Measurements from ENCODE around the gene CCNI2.

The CCNI2 gene

DNA sequence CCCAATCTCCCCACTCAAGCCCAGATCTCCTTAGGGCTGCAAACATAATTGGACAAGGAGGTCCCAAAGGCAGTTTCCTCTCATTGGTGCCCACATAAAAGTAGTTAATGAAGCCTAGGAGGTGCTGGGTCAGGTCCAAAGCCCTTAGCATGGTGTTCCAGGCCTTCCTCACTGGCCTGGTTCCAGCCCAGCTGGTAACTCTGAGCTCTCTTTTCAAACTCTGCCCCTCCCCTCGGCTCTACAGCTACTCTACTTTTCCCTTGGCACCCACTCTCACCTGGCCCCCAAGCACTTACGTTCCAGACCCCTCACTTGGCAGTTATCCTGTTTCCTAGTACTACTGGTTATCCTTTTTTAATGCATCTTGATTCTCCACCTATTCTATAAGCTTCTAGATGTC lies 19.9 kb downstream of the CCNI2 start:
- H4K20me1 ChIP-seq (ENCODE audit: insufficient read depth, low read length, poor library complexity, severe bottlenecking), result no peaks in the 10 kb centered on the region
- H3K9me3 ChIP-seq (ENCODE audit: insufficient read depth, low read depth, low read length), result no peaks in the 10 kb centered on the region
- H3K4me1 ChIP-seq (ENCODE audit: insufficient read depth, low read length, poor library complexity, severe bottlenecking), result no peaks in the 10 kb centered on the region
- H3K4me2 ChIP-seq (ENCODE audit: low read depth, low read length, poor library complexity, severe bottlenecking), result no peak overlapping the region
- no peak overlapping the region for H3K4me3 ChIP-seq (ENCODE audit: low read length, poor library complexity, severe bottlenecking)
- H3K27me3 ChIP-seq (ENCODE audit: insufficient read depth, low read length, poor library complexity, severe bottlenecking), result no peaks in the 10 kb centered on the region
- no peaks in the 10 kb centered on the region for H3K9me2 ChIP-seq (replicated peaks; ENCODE audit: low read depth, low read length)
- H2AFZ ChIP-seq (ENCODE audit: low read length), result no peak overlapping the region
- H3K36me3 ChIP-seq (ENCODE audit: insufficient read depth, low read length), result no peaks in the 10 kb centered on the region
- no peak for TF ChIP-seq EZH2phosphoT487 (IDR thresholded peaks at IDR 0.05; ENCODE audit: borderline replicate concordance)
- TF ChIP-seq, protein P1, sequence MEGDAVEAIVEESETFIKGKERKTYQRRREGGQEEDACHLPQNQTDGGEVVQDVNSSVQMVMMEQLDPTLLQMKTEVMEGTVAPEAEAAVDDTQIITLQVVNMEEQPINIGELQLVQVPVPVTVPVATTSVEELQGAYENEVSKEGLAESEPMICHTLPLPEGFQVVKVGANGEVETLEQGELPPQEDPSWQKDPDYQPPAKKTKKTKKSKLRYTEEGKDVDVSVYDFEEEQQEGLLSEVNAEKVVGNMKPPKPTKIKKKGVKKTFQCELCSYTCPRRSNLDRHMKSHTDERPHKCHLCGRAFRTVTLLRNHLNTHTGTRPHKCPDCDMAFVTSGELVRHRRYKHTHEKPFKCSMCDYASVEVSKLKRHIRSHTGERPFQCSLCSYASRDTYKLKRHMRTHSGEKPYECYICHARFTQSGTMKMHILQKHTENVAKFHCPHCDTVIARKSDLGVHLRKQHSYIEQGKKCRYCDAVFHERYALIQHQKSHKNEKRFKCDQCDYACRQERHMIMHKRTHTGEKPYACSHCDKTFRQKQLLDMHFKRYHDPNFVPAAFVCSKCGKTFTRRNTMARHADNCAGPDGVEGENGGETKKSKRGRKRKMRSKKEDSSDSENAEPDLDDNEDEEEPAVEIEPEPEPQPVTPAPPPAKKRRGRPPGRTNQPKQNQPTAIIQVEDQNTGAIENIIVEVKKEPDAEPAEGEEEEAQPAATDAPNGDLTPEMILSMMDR (conservative IDR thresholded peaks at IDR 0.05; ENCODE audit: low read length), result no peak
- no peaks in the 10 kb centered on the region for H3F3A ChIP-seq (ENCODE audit: low read depth)
- no peak overlapping the region for H3K9ac ChIP-seq (ENCODE audit: low read depth, low read length, poor library complexity, severe bottlenecking)
- H3K79me2 ChIP-seq (ENCODE audit: insufficient read depth, low read length), result no peaks in the 10 kb centered on the region

DNA sequence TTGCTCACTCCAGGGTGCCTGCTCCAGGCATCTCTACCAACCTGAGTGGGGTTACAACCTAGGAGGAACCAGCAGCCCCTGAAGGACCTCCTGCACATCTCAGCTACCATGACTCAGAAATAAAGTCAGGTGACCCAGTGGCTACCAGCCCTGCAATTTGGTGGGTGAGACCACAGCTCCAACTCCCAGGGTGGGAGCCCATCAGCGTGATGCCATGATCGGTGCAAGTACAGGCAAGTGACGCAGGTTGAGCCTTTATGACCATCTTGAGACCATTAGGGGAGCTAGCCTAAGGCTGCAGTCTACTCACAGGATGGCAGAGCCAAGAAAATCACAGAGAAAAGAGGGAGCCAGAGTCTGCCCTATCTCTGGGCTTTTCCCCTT lies 21.3 kb downstream of the CCNI2 start:
- H3K79me2 ChIP-seq (ENCODE audit: insufficient read depth, low read length), result no peaks in the 10 kb centered on the region
- H3K4me3 ChIP-seq (ENCODE audit: low read length, poor library complexity, severe bottlenecking), result no peak overlapping the region
- no peak overlapping the region for H3K4me2 ChIP-seq (ENCODE audit: low read depth, low read length, poor library complexity, severe bottlenecking)
- H3K27me3 ChIP-seq (ENCODE audit: insufficient read depth, low read length, poor library complexity, severe bottlenecking), result no peaks in the 10 kb centered on the region
- no peaks in the 10 kb centered on the region for H3F3A ChIP-seq (ENCODE audit: low read depth)
- no peaks in the 10 kb centered on the region for H3K9me2 ChIP-seq (replicated peaks; ENCODE audit: low read depth, low read length)
- H3K36me3 ChIP-seq (ENCODE audit: insufficient read depth, low read length), result no peaks in the 10 kb centered on the region
- H3K9me3 ChIP-seq (ENCODE audit: insufficient read depth, low read depth, low read length), result no peaks in the 10 kb centered on the region
- no peaks in the 10 kb centered on the region for H3K4me1 ChIP-seq (ENCODE audit: insufficient read depth, low read length, poor library complexity, severe bottlenecking)
- H4K20me1 ChIP-seq (ENCODE audit: insufficient read depth, low read length, poor library complexity, severe bottlenecking), result no peaks in the 10 kb centered on the region
- H3K9ac ChIP-seq (ENCODE audit: low read depth, low read length, poor library complexity, severe bottlenecking), result no peak overlapping the region
- no peak overlapping the region for H2AFZ ChIP-seq (ENCODE audit: low read length)
- TF ChIP-seq EZH2phosphoT487 (IDR thresholded peaks at IDR 0.05; ENCODE audit: borderline replicate concordance), result no peak
- TF ChIP-seq, protein P1 (conservative IDR thresholded peaks at IDR 0.05; ENCODE audit: low read length), result no peak

DNA sequence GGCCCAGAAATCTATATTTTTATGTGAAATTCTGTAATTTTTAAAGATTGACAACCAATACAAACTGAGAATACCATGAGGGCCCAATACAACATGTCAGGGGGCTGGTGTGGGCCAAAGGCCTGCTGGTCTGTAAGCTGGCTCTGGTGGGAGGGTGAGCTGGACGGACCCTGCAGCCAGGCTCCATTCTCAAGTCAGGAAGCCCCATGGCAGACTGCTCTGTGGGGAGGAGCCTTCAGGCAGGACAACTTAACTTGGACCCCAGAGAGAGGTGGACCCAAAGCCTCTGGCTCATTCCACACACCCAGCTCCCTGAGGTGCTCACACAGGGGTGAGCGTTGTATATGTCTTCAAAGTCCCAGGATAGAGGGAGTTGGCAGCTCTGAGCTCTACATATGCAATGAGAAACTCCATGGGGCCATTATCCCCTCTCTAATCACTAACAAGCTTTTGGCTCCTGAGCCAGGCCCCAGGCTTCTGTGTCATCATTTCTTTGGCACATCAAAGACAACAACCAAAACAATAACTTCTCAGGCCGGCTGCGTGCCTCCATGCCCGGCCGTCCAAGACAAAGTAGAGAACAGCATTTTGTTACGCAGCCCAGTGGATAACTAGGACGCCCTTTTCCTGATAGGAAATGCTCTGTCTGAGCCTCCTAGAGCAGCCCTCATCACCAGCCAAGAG lies 23.4 kb downstream of the CCNI2 start:
- H3F3A ChIP-seq (ENCODE audit: low read depth), result no peaks in the 10 kb centered on the region
- H4K20me1 ChIP-seq (ENCODE audit: insufficient read depth, low read length, poor library complexity, severe bottlenecking), result no peaks in the 10 kb centered on the region
- H3K9me3 ChIP-seq (ENCODE audit: insufficient read depth, low read depth, low read length), result no peaks in the 10 kb centered on the region
- no peak overlapping the region for H3K4me2 ChIP-seq (ENCODE audit: low read depth, low read length, poor library complexity, severe bottlenecking)
- H3K9ac ChIP-seq (ENCODE audit: low read depth, low read length, poor library complexity, severe bottlenecking), result no peak overlapping the region
- no peaks in the 10 kb centered on the region for H3K36me3 ChIP-seq (ENCODE audit: insufficient read depth, low read length)
- no peaks in the 10 kb centered on the region for H3K4me1 ChIP-seq (ENCODE audit: insufficient read depth, low read length, poor library complexity, severe bottlenecking)
- H3K27me3 ChIP-seq (ENCODE audit: insufficient read depth, low read length, poor library complexity, severe bottlenecking), result no peaks in the 10 kb centered on the region
- TF ChIP-seq, protein P1 (conservative IDR thresholded peaks at IDR 0.05; ENCODE audit: low read length), result no peak
- no peak for TF ChIP-seq EZH2phosphoT487 (IDR thresholded peaks at IDR 0.05; ENCODE audit: borderline replicate concordance)
- no peak overlapping the region for H2AFZ ChIP-seq (ENCODE audit: low read length)
- H3K4me3 ChIP-seq (ENCODE audit: low read length, poor library complexity, severe bottlenecking), result no peak overlapping the region
- no peaks in the 10 kb centered on the region for H3K79me2 ChIP-seq (ENCODE audit: insufficient read depth, low read length)
- H3K9me2 ChIP-seq (replicated peaks; ENCODE audit: low read depth, low read length), result no peaks in the 10 kb centered on the region
